ENCODE data around the gene CACUL1.
"Not testable (repeated sequence)": the region's sequence is repeated elsewhere in the genome, so short reads cannot be mapped to it uniquely, and the experiment has no call there.

The CACUL1 gene

DNA sequence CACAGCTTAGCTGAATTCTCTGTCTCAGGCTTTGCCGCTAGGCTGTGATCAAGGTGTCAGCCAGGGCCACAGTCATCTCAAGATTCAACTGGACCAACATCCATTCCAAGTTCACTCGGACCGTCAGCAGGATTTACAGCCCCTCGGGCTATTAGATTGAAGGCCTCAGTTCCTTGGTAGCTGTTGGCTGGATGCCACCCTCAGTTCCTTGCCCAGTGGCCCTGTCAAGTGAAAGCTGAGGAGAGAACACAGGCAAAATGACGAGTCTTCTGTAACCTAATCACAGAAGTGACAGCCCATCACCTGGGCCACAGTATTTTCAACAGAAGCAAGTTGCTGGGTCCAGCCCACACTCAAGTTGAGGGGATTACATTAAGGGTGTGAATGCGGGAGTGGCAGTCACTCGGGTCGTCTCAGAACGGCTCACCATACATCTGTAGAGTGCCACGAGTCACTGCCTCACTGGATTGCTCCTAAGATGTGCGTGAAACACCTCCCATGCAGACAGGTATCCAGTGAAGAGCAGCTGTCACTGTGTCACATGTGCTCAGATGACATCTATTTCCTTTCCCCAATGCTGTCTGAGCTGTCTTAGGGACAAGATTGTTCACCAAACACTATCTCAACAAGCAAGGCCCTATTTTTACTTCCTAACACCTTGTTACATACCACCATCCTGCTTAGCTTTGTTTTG lies 80.4 kb downstream of the CACUL1 start:
- DNase-seq: no peak

DNA sequence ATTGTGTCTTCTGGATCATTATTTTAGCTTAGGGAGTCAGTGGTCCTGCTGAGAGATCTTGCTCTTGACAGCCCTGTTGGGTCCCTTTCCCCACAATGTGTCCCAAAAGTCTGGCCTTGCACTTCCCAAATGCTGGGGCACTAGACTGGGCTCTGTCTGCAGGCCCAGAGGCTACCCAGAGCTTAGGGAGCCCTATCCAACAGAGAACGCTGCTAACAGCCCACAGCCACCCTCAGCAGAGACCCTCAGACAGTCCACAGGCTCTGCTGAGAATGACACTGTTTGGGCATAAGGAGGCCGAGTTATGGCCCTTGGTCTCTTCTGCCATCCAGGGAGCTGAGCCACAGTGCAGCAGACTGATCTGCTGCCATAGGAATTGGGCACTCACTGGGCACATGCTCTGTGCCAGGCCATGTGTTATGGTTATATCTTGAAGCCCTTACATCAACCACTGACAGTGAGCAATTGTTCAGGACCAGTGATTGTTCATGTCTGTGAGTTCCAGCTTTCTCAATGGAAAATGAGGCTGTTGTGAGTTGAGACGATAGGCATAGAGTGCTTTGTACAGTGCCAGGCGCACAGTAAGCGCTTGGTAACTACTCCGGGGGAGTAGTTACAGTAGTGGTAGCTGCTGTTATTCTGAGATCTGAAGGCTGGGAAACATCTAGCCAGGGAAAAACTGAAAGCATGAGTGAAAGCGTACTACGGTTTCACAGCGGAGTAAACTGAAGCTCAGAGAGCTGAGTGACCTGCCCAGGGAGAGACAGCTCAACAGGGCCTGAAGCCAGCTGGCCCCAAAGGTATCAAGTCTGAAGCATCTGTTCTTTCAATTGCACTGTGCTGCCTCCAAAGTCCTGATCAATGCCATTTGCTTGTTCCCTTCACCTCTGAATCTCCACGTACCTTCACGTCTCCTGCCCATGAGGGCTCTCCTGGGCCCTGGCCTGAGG lies 81.7 kb downstream of the CACUL1 start:
- DNase-seq: no peak

DNA sequence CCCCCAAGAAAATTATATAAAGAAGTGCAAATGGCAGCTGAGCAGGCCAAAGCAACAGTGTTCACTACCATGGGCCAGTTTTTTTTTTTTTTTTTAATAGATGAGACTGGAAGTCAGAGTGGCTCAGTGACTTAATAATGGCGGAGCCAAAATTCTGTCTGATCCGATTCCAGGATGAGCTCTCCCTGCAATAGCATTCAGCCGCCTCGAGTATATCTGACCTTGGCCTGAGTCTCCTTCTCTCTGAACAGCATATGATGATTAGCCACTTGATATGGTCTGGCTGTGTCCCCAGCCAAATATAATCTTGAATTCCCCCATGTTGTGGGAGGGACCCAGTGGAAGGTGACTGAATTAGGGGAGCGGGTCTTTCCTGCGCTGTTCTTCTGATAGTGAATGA lies 82.6 kb downstream of the CACUL1 start:
- no peak for DNase-seq

DNA sequence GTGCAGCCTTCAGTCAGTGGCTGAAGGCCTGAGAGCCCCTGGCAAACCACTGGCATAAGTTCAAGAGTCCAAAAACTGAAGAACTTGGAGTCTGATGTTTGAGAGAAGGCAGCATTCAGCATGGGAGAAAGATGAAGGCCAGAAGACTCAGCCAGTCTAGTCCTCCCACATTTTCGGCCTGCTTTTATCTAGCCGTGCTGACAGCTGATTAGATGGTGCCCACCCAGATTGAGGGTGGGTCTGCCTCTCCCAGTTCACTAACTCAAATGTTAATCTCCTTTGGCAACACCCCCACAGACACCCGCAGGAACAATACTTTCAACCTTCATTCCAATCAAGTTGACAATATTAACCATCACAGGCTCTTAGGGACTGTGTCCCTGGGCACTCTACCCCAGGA lies 83.5 kb downstream of the CACUL1 start:
- DNase-seq: not testable (repeated sequence)

DNA sequence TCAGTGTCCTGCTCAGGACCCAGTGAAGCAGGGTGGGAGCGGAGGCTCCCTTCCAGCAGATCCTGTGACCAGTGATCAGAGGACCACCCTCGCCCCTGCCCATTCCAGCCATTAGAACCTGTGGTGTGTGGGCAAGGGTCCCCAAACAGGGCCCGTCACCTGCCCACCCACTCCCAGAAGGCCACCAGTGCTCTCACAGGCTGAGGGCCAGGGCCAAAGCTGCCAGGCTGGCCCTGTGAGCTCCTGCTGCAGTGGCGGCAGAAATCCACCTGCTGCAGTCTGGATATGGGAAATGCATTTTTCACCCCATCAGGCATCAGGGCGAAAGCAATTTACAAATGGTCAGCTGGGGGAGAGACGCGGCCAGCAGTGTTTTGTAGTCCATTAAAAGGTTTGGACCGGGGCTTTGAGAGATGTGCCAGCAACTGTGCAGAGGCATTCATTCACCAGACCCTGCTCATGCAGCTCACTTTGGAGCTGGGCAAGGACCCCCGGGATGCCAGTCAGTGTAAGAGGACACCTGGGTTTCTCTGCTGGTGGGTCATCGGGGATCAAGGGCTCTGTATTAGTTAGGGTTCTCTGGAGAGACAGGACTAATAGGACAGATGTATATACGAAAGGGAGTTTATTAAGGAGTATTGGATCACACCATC lies 84.2 kb downstream of the CACUL1 start:
- DNase-seq: no peak

DNA sequence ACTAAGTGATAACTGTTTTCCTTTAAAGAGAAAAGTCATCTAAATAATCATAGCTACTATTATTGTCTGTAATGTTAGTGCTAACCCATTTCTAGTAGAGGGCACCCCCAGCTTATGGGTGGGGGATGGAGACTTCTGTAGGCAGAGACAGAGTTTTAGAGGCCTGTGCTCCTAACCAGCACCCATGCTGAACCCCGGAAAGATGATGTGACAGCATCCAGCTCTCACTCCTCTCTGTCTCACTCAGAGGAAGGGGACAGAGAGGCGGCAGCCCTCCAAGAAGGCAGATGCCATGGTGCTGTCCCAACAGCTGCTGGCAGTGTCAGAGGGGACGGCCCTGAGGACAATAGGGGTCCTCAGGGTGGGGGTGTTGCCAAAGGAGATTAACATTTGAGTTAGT lies 84.9 kb downstream of the CACUL1 start:
- DNase-seq: no peak

DNA sequence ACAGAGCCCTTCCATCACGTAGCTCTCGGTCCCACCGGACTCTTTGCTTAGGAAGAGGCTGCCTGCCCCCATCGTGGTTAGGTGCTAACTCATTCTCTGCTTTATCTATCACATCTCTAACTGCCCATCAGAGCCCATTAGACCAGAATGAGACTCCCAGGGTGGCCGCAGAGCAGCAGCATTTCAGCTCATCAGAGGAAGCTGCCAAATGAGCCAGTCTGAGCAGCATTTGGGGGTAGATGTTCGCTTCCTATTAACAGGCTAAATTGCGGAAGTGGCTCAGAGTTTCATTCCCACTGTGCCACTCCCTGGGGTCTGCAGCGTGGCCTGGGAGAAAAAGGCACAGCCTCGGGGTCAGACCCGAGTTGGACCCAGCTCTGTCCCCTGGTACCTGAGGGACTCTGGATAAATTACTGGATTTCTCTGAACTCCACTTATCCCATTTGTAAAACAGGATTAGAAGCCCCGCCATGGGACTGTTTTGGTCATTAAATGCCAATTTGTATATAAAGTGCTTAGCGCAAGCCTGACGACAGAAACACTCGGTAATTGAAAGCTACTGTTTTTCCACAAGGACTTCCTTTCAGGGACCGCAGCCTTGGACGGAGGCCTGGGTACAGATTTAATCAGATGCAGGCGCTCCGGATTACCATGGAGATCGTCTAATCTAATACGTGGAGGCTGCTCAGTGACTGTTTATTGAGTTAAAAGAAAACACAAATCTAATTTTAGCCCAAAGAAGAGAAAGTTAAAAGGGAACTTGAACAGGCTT lies 85.6 kb downstream of the CACUL1 start:
- no peak for DNase-seq

DNA sequence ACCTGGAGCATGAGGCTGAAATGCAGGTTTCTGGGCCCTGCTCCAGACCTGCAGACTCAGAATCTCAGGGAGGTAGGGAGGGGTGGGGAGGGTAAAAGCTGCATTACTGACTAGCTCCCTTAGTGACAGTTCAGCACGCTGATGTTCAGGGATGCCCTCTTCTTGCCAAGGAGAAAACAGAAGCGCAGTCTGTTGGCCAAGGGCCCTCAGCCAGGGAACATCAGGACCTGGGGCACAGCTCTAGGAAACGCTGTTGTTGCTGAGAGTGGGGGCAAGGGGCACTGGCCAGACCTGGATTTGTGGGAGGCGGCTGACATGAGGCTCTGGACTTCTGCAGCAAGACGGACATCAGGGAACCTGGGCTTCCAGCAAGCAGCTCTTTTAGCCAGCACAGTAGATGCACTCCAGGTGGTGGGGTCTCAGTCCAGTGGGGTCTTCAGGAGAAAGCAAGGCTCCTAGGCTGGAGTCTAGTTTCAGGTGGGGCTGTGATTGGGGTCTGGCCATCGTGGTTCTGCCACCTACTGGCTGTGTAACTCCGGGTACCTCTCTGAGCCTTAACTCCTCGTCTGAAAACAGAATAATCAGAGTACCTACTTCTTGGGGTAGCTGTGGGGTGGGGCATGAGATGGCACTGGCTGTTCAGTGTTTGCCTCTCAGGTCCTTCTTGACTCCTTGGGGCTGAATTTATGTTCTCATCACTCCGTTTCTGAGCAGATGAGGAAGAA lies 86.4 kb downstream of the CACUL1 start:
- no peak for DNase-seq

DNA sequence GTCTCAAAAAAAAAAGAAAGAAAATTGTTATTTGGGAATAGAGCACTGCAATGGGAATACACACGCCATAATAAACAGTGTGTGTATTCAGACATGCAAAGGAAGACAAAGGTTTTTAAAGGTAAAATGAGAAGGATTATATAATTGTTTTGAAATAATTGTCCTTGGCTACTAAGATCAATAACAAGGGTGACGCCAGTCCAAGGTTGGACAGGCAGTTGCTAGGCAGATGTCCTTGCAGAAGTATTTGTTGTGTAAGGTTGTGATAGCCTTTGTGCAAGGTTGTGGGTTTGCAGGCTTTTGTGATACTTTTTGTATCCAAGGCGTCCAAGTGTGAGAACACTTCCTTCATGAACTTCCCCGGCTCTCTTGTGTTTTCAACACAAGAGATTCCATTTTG lies 87.0 kb downstream of the CACUL1 start:
- DNase-seq: no peak

DNA sequence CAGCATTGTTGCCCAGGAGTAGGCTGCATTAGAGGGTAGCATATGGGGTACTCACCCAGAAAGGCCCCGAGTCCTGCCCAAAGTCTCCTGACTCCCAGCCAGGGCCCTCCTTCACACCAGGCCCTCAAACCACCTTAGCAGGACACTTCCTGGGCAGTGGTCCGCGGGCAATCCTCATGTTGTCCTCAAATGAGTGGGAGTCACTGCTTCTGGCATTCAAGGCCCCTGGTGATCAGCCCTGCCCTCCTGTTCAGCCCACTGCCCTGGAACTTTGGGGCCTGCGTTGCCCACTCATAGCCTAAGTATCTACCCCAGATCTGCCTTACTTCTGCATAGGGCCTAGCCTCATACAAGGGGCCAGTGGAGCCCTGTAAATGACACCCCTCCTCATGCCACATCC lies 88.4 kb downstream of the CACUL1 start:
- DNase-seq: no peak

DNA sequence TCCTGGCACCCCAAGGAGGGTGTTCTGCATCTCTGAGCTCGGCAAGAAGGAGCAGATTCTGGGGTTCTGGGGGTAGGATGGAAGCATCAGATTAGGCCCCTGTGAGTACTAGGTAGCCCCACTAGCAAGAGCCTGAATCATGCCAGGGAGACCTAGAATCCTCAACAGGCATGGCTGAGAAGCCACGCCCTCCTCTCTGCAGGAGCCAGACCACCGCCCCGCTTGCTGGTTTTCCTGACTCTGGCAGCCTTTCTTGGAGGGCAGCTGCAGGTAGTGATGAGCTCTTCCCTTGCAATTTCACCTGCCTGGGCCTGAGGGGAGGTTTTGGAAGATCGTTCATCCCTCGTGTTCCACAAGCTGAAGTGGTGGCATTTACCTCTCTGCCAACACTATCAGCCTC lies 90.4 kb downstream of the CACUL1 start:
- DNase-seq: no peak

DNA sequence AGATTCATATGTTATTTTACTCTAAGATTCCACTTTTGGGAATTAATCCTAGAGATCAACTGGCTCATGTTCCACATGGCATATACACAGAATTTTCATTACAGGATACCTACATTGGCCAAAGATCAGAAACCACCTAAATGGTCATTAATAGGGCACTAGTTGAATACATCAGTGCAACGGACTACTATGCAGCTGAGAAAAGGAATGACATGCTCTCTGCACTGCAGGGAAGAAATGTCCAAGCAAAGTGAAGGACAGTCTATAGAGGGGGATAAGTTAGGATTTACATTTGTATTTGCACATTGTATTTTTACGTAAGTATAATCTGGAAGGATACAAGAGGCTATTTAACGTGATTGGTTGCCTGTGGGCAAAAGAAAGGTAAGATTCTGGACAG lies 91.6 kb downstream of the CACUL1 start:
- no peak for DNase-seq

DNA sequence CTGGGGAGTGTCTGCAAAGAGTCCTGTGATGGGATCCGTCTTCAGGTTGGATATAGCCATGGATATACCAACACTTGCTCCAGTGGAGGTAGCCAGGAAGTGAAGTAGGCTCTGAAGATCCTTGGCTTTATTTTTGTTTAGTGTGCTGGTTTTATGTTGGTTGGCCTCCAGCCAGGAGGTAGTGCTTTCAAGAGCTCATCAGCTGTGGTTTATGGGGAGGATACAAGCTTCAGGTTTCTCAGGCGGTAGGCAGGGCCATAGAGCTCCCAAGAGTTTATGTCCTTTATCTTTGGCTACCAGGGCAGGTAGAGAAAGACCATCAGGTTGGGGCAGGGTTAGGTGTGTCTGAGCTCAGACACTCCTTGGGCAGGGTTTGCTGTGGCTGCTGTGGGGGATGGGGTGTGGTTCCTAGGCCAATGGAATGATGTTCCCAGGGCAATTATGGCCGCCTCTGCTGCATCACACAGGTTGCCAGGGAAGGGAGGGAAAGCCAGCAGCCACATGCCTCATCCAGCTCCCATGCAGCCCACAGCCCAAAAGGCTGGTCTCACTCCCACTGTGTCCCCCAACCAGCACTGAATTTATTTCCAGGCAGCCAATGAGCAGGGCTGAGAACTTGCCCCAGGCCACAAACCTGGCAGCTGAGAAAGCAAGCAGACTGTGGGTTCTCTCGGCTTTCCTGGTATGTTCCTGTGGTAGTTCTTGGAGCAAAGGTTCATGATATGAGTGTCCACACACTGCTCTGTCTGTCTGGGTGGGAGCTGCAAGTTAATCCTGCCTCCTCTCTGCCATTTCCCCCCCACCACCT lies 92.3 kb downstream of the CACUL1 start:
- DNase-seq: no peak

DNA sequence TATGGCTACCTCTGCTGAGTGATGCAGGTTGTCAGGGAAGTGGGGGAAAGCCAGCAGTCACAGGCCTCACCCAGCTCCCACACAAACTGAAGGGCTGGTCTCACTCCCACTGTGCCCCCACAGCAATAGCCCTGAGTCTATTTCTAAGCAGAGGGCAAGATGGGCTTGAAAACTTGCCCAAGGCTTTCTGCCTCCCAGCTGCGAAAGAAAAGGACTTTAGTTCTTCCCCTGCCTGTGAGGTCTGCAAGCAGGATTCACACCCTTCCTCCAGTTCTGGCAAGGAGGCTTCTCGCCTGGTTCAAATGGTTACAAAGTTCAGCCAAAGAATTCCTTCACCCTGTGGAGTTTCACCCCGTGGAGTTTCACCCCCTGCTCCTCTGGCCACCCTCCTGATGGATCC lies 96.0 kb downstream of the CACUL1 start:
- DNase-seq: no peak

DNA sequence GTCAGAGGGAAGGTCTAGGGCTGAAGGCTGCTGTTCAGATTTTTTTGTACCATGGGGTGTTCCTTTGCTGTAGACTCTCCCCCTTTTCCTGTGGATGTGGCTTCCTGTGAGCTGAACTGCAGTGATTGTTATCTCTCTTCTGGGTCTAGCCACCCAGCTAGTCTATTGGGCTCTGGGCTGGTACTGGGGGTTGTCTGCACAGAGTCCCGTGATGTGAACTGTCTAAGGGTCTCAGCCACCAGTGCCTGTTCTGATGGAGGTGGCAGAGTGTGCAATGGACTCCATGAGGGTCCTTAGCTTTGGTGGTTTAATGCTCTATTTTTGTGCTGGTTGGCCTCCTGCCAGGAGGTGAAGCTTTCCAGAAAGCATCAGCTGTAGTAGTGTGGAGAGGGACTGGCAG lies 96.6 kb downstream of the CACUL1 start:
- not testable (repeated sequence) for DNase-seq

DNA sequence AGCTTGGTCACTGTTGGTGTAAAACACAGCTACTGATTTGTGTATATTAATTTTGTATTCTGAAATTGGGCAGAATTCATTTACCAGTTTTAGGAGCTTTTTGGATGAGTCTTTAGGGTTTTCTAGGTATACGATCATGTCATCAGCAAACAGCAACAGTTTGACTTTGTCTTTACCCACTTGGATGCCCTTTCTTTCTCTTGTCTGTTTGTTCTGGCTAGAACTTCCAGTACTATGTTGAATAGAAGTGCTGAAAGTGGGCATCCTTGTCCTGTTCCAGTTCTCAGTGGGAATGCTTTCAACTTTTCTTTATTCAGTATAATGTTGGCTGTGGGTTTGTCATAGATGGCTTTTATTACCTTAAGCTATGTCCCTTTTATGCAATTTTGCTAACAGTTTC lies 109.5 kb downstream of the CACUL1 start:
- not testable (repeated sequence) for DNase-seq

DNA sequence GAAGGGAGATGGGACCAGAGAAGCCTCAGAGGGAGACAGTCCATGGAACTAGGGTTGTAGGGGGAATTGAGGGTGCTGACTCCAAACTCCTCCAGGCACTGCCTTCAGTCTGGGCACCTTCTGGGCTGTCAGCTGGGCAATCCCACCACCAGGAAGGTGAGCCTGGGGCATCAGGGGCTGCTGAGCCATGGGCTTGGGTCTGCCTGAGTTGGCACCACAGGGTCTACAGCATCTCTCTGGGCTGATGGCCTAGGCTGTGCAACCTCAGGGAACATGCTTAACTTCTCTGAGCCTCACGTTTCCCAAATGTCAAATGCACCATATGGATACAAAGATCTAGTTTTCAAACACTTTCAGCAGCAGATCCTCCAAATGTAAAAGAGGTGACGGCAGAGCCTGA lies 112.5 kb downstream of the CACUL1 start:
- no peak for DNase-seq

DNA sequence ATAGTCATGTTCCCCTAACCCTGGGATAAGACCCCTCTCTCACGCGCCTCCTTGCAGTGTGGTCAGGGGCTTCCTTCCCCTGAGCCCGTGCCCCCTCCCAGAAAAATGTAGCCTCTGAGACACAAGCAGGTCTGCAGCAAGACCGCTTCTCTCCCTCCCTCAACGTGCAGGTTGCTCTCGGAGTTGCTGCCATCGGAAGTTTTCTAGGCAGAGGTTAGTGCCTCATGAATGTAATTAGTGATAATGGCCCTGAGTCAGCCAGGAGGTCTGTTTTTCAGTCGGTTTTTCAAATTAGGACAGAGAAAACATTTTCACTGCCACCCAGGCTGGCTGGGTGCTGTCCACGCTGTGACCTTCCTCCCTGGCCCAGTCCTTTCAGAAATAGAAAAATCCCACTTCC lies 116.1 kb downstream of the CACUL1 start:
- no peak for DNase-seq

DNA sequence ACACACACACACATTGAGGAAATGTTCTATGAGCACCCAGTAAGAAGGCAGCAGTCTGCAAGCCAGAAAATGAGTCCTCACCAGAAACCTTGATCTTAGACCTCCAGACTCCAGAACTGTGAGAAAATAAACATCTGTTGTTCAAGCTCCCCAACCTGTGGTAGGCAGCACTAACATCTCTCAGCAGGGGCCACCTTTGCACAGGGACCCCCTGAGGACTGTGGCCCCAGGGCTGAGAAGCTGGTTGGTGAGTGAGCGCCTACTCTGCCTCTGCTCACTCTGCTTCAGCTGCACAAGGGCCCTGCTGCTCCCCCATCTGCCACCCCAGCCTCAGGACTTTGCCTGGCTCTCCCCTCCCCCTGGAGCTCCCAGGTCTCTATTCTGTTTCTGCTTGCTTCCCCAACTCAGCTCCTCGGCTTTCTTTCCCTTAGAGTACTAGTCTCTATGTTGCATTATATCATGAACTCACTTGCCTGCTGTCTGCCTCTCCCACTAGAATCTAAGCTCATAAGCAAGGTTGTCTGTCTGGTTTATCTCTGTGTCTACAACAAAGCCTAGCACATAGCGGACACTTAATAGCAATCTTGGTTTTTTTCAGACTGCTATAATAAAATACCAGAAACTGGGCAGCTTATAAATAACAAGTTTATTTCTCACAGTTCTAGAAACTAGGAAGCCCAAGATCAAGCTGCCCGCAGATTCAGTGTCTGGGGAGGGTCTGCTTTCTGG lies 118.9 kb downstream of the CACUL1 start:
- no peak for DNase-seq

DNA sequence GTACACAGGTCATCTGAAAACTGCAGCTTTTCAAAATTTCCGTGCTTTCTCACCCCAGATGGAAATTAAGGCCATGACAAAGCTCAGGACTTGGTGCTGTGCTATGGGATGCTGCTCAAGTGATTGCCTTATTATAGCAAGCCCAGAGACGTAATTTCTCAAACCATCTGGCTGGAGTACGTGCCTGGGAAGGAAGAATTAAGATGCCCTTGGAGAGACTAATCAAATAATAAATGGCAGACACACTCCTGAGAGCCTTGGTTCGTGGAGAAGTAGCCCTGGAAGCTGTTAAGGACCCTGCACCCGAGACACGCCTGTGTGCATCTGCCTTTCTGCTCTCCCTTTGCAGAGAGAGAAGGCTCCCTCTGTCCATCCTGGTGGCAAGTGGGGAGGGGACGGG lies 121.0 kb downstream of the CACUL1 start:
- DNase-seq: no peak

DNA sequence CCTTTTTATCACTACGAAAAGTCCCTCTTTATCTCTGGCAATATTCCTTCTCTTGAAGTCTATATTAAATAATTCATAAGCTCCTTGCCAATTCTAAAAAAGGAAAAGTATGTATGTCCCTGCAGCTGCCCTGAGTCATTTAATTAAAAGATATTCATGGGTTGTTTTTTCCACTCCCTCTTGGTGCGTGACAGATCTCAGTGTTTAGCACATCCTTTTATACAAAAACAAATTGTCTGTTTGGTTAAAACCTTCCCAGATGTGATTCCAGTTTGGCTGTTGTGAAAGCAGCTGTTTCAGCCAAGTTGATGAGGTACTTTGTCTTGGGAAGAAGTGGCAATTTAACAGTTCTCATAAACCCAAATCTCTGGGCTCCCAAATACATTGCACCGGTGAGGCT lies 125.6 kb downstream of the CACUL1 start:
- DNase-seq: no peak

All from NCI-H146 (cell line).